Smooth muscle cell (in vitro differentiated cells): ENCODE measurements around the gene APBA1. TPM values are rescaled to one million over a fixed set of nuclear protein-coding genes. Genes with fewer than 3 reads are reported as not detected.
A peak's percentile ranks its signal among the peaks of the same experiment; 100 is the strongest.

Experiments used
- DNase-seq: peaks from one replicate; lab custom pipeline; 2025; ENCODE audit not compliant: unreplicated experiment; lab: John Stamatoyannopoulos, UW
- H2AFZ ChIP-seq: fragments of 200-600 bp; sonication (generic); 2 replicates; pipeline ENCODE4 v1.6.0; 2016; ENCODE audit warnings: antibody characterized with exemption, low read depth, mild to moderate bottlenecking
- H3F3A ChIP-seq: fragments of 200-600 bp; sonication (generic); 2 replicates; pipeline ENCODE4 v1.6.0; 2017; ENCODE audit warnings: antibody characterized with exemption, low read depth
- H3K27ac ChIP-seq: fragments of 200-600 bp; sonication (generic); 2 replicates; pipeline ENCODE4 v1.5.1; 2016; ENCODE audit warnings: low read depth, mild to moderate bottlenecking
- H3K27me3 ChIP-seq: fragments of 200-600 bp; sonication (generic); 2 replicates; pipeline ENCODE4 v1.6.1; 2016; ENCODE audit warnings: low read depth, mild to moderate bottlenecking
- H3K36me3 ChIP-seq: fragments of 200-600 bp; sonication (generic); 2 replicates; pipeline ENCODE4 v1.5.1; 2016; ENCODE audit warnings: low read depth
- H3K4me1 ChIP-seq: fragments of 200-600 bp; sonication (generic); 2 replicates; pipeline ENCODE4 v1.5.1; 2016; ENCODE audit warnings: low read depth
- H3K4me2 ChIP-seq: fragments of 200-600 bp; sonication (generic); 2 replicates; pipeline ENCODE4 v1.6.0; 2016; ENCODE audit warnings: mild to moderate bottlenecking
- H3K4me3 ChIP-seq: fragments of 200-600 bp; sonication (generic); 2 replicates; pipeline ENCODE4 v1.5.1; 2016; ENCODE audit warnings: mild to moderate bottlenecking
- H3K79me2 ChIP-seq: fragments of 200-600 bp; sonication (generic); 2 replicates; pipeline ENCODE4 v1.6.0; 2016; ENCODE audit warnings: low read depth, mild to moderate bottlenecking
- H3K9ac ChIP-seq: fragments of 200-600 bp; sonication (generic); 2 replicates; pipeline ENCODE4 v1.6.0; 2016; ENCODE audit warnings: low read depth
- H3K9me3 ChIP-seq: fragments of 200-600 bp; sonication (generic); replicated peaks from 2 replicates; pipeline ENCODE4 v1.5.1; 2016; ENCODE audit warnings: low read depth
- H4K20me1 ChIP-seq: fragments of 200-600 bp; sonication (generic); 2 replicates; pipeline ENCODE4 v1.6.0; 2016; ENCODE audit warnings: low read depth
- CTCF ChIP-seq: fragments of 200-600 bp; sonication (generic); IDR thresholded peaks from 2 replicates; pipeline ENCODE4 v1.5.1; 2017; ENCODE audit warnings: borderline replicate concordance, mild to moderate bottlenecking, antibody characterized with exemption; ENCODE audit not compliant: insufficient read depth, poor library complexity, severe bottlenecking
- WGBS: methylation state at CpG from one replicate; pipeline ENCODE4 v1.1.7; 2016; ENCODE audit warnings: low lambda C conversion rate; 5-methylcytosine and 5-hydroxymethylcytosine counted together
- polyA plus RNA-seq: library from polyadenylated mRNA; unstranded; fragments of >200 nt; fragmentation: Nextera tagmentation; extraction: Ambion mirVana; gene quantifications from 2 replicates; pipeline ENCODE4 v1.2.1, GENCODE V29; 2016
- total RNA-seq: library from RNA; depleted of rRNA; stranded (reverse); fragments of >200 nt; gene quantifications from 2 replicates; pipeline ENCODE4 v1.2.3, GENCODE V29; 2014

The APBA1 gene
- total and polyA plus RNA-seq, 2 experiments from 2014 or later = 1.4 to 6.1 TPM

DNA sequence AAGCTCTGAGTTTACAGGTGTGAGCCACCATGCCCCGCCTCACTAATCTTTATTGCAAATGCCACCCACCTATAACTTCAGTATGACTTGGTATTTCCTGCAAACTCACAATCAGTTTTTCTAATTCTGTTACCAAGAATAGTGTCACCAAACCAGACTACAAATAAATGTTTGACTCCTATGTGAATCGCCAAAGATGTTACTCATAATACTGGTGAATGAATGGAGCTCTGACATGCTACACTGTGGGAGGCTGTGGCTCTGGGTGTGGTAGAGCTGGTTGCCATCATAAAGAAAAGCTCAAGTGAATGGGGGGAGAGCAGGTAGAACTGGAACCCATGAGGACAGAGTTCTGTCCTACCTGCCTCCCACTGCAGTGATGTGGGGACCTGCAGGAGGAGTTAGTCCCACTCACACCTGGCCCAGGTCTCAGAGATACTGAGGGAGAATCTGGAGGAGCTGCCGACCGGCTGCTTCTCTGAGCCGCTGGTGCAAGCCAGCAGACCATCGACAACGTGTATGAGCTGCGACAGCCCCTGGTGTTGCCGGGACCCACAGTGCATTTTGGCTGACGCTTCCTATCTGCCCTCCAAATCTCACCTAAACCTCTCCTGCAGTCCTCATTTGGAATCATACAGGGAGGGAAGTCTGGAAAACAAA is 251.4 kb downstream of the APBA1 start:
- H3K4me2 ChIP-seq = no peak overlapping the region
- DNase-seq = no peak
- no peak for TF ChIP-seq CTCF
- no peak overlapping the region for H3K4me3 ChIP-seq
- no peak overlapping the region for H3K27ac ChIP-seq
- H3K36me3 ChIP-seq = no peaks in the 10 kb centered on the region
- H2AFZ ChIP-seq = no peak overlapping the region
- H3K9ac ChIP-seq = no peak overlapping the region
- WGBS = 85% methylated on average over 10 of the region's 10 CpGs
- no peaks in the 10 kb centered on the region for H4K20me1 ChIP-seq
- H3K27me3 ChIP-seq = no peaks in the 10 kb centered on the region
- H3F3A ChIP-seq = no peaks in the 10 kb centered on the region
- H3K4me1 ChIP-seq = no peaks in the 10 kb centered on the region
- H3K9me3 ChIP-seq = no peaks in the 10 kb centered on the region
- H3K79me2 ChIP-seq = no peaks in the 10 kb centered on the region

DNA sequence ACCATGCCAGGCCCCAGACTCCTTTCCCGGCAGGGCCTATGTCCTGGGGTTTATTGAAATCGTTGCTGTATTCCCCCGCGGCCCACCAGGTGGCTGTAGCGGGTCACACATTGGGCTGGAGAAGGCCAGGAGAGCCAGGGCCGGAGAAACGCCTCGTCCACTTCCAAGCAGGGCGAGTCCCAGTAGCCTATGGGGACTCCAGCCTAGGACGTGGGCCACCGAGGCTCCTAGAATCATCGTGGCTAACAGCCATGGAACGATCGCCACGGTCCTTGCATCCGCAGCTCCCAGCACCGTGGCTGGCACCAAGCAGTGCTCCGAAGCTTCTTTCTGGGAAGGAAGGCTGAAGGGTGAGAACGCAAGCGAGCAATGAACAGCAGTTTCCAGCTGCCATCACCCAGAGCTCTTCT is 259.4 kb downstream of the APBA1 start:
- H3F3A ChIP-seq = no peaks in the 10 kb centered on the region
- H3K4me1 ChIP-seq = peaks cover 7% of the 10 kb centered on the region
- H3K79me2 ChIP-seq = no peaks in the 10 kb centered on the region
- 34% methylated on average over 20 of the region's 20 CpGs for WGBS
- no peak overlapping the region for H3K27ac ChIP-seq
- no peaks in the 10 kb centered on the region for H3K9me3 ChIP-seq
- peak overlapping the region; percentile 76 for H3K4me2 ChIP-seq
- no peak overlapping the region for H3K9ac ChIP-seq
- H3K27me3 ChIP-seq = no peaks in the 10 kb centered on the region
- H3K36me3 ChIP-seq = no peaks in the 10 kb centered on the region
- no peaks in the 10 kb centered on the region for H4K20me1 ChIP-seq
- peak; percentile 9 for DNase-seq
- TF ChIP-seq CTCF = peak; percentile 58
- H2AFZ ChIP-seq = peak overlapping the region; percentile 66
- no peak overlapping the region for H3K4me3 ChIP-seq

- Histone ChIP-seq H3K27me3 (no peaks in the 10 kb centered on the region), H3K27ac (no peak overlapping the region), H4K20me1 (no peaks in the 10 kb centered on the region), H3K9me3 (no peaks in the 10 kb centered on the region), H3K36me3 (no peaks in the 10 kb centered on the region), H3K4me2 (peak overlapping the region; percentile 76), H3K4me3 (no peak overlapping the region), H2AFZ (peak overlapping the region; percentile 66), H3F3A (no peaks in the 10 kb centered on the region), H3K79me2 (no peaks in the 10 kb centered on the region), H3K9ac (no peak overlapping the region), H3K4me1 (peaks cover 7% of the 10 kb centered on the region)
- 85% methylated on average over 52 of the region's 52 CpGs for WGBS
- no peak for DNase-seq
- TF ChIP-seq CTCF = no peak
These were observed 260.0 kb downstream of the APBA1 start for GRCh38 chr9:69411931-69412740.
